Frontal cortex (tissue), 4 donors: Measurements from ENCODE around the gene CACNA1G. TPM values are rescaled to one million over a fixed set of nuclear protein-coding genes. Genes with fewer than 3 reads are reported as not detected.

Source experiments
- DNase-seq, 2 donors: peaks; one replicate each; pipeline ENCODE4 v3.0.0; 2012; ENCODE audit warnings: low spot score in 2 of 2
- FAIRE-seq: peaks from 2 replicates; lab custom pipeline; 2012; peaks lifted over from hg19 to GRCh38; lab: Jason Lieb, UNC
- total RNA-seq: library from RNA; depleted of rRNA; stranded (reverse); fragments of >200 nt; gene quantifications from one replicate; pipeline ENCODE4 v1.2.3, GENCODE V29; 2014
- donor health status: control.
- donor health status: control.
- donor health status: control.

Gene CACNA1G
- total RNA-seq, 1 donor from 2014 or later, result 7.7 TPM

GRCh38 chr17:50625032-50625871 lies 64.7 kb downstream of the CACNA1G start:
- DNase-seq (no peak), FAIRE-seq (no peak)

- no peak for DNase-seq
- FAIRE-seq, result no peak
These were observed 65.6 kb downstream of the CACNA1G start for GRCh38 chr17:50626037-50626574.

- DNase-seq, result no peak
- FAIRE-seq, result no peak
These were observed 66.7 kb downstream of the CACNA1G start for GRCh38 chr17:50627036-50627781.

- FAIRE-seq, result no peak
- DNase-seq, result no peak
These were observed 67.5 kb downstream of the CACNA1G start for GRCh38 chr17:50627782-50628601.

- DNase-seq (no peak), FAIRE-seq (no peak)
These were observed 69.4 kb downstream of the CACNA1G start for GRCh38 chr17:50629902-50630301.

GRCh38 chr17:50630524-50631194 lies 70.1 kb downstream of the CACNA1G start:
- no peak for DNase-seq
- no peak for FAIRE-seq

- FAIRE-seq (no peak), DNase-seq (no peak)
These were observed 70.8 kb downstream of the CACNA1G start for GRCh38 chr17:50631195-50631907.

GRCh38 chr17:50631908-50632571 lies 71.5 kb downstream of the CACNA1G start:
- DNase-seq, result no peak
- no peak for FAIRE-seq

- no peak for DNase-seq
- FAIRE-seq, result no peak
These were observed 72.1 kb downstream of the CACNA1G start for GRCh38 chr17:50632637-50633036.

- no peak for DNase-seq
- no peak for FAIRE-seq
These were observed 73.2 kb downstream of the CACNA1G start for GRCh38 chr17:50633683-50634082.

- peak; percentile 33 to 67 for DNase-seq
- FAIRE-seq, result no peak
These were observed 73.9 kb downstream of the CACNA1G start, which contains the start of gene ABCC3 for GRCh38 chr17:50634224-50634914. ABCC3 (plus strand) TSS chr17:50634881; CDS start chr17:50634937, 56 bp downstream.

GRCh38 chr17:50634915-50635731 lies 74.6 kb downstream of the CACNA1G start:
- no peak for FAIRE-seq
- peak in 1 of 2 donors; percentile 24 for DNase-seq

GRCh38 chr17:50635732-50635981 lies 75.1 kb downstream of the CACNA1G start:
- no peak for FAIRE-seq
- DNase-seq, result no peak

- DNase-seq (peak in 1 of 2 donors; percentile 8), FAIRE-seq (no peak)
These were observed 75.7 kb downstream of the CACNA1G start for GRCh38 chr17:50635982-50636803.

- no peak for DNase-seq
- FAIRE-seq, result no peak
These were observed 76.3 kb downstream of the CACNA1G start for GRCh38 chr17:50636804-50637195.
